Esophagus squamous epithelium (tissue), 5 donors: ENCODE results near the gene MDFI. TPM values are rescaled to one million over a fixed set of nuclear protein-coding genes. Genes with fewer than 3 reads are reported as not detected.

Experiments
- DNase-seq: peaks from one replicate; lab custom pipeline; 2025; lab: John Stamatoyannopoulos, UW
- H3K27ac ChIP-seq, 4 donors: fragments of 200-600 bp; sonication (generic); one replicate each; pipeline ENCODE4 v1.5.1; 2016 to 2019; ENCODE audit warnings: mild to moderate bottlenecking in 1 of 4
- H3K27me3 ChIP-seq, 4 donors: fragments of 200-600 bp; sonication (generic); 1 replicate in 3 of 4; 2 replicates in 1 of 4; pipeline versions ENCODE4 v1.5.1 to v1.6.0; 2017 to 2021; ENCODE audit warnings: antibody characterized with exemption in 1 of 4
- H3K36me3 ChIP-seq, 3 donors: fragments of 200-600 bp; sonication (generic); one replicate each; pipeline ENCODE4 v1.5.1; 2016 to 2019
- H3K4me1 ChIP-seq, 3 donors: fragments of 200-600 bp; sonication (generic); one replicate each; pipeline ENCODE4 v1.5.1; 2017 to 2019
- H3K4me3 ChIP-seq, 4 donors: fragments of 200-600 bp; sonication (generic); 1 replicate in 3 of 4; 2 replicates in 1 of 4; pipeline ENCODE4 v1.5.1; 2016 to 2019; ENCODE audit warnings: mild to moderate bottlenecking in 2 of 4, moderate library complexity in 1 of 4
- H3K9me3 ChIP-seq, 3 donors: fragments of 200-600 bp; sonication (generic); one replicate each; pipeline ENCODE4 v1.5.1; 2016 to 2019
- CTCF ChIP-seq, 6 experiments: fragments of 450-650 bp in 4 of 6; fragments of 200-600 bp in 2 of 6; sonication (generic) in 2 of 6; IDR thresholded peaks; one replicate each; pipeline ENCODE4 v1.5.1; 2016 to 2019; ENCODE audit warnings: antibody characterized with exemption in 6 of 6, mild to moderate bottlenecking in 4 of 6, moderate library complexity in 4 of 6
- POLR2A ChIP-seq, 4 donors: fragments of 450-650 bp; IDR thresholded peaks; one replicate each; pipeline ENCODE4 v1.6.1; 2017; ENCODE audit warnings: antibody characterized with exemption in 4 of 4, mild to moderate bottlenecking in 4 of 4, moderate library complexity in 3 of 4
- WGBS, 2 donors: methylation state at CpG; one replicate each; pipeline ENCODE4 v1.1.5; 2018; 5-methylcytosine and 5-hydroxymethylcytosine counted together
- intact Hi-C: fragments of 100-400 bp; cut with DNase I; formaldehyde crosslinking; loops from one replicate; pipeline ENCODE4 v1.15.0; 2022
- total RNA-seq, 4 donors: library from RNA; depleted of rRNA; stranded (reverse); fragments of >200 nt; gene quantifications; one replicate each; pipeline ENCODE4 v1.1.0, GENCODE V29; 2016
- donor health status: DM: yes; HTN: yes; CAD: no.

The MDFI gene
- total RNA-seq, 4 donors from 2014 or later: 50.5 to 105 (median 81.8) TPM

GRCh38 chr6:41668968-41669367 is 30.7 kb downstream of the MDFI start:
- TF ChIP-seq POLR2A (IDR thresholded peaks at IDR 0.05) (no peak), CTCF (IDR thresholded peaks at IDR 0.05) (no peak)
- H3K36me3 ChIP-seq: no peaks in the 10 kb centered on the region
- no peak overlapping the region for H3K4me3 ChIP-seq
- H3K27ac ChIP-seq: no peak overlapping the region
- H3K27me3 ChIP-seq: peaks cover 0 to 17% (median 0%) of the 10 kb centered on the region in 4 donors
- no peaks in the 10 kb centered on the region for H3K4me1 ChIP-seq
- intact Hi-C loops: no loop called here
- H3K9me3 ChIP-seq: no peaks in the 10 kb centered on the region
- DNase-seq: no peak
- WGBS, 2 donors: 83 to 95% methylated on average over 2 of the region's 2 CpGs

GRCh38 chr6:41670703-41671360 is 32.6 kb downstream of the MDFI start:
- intact Hi-C loops: no loop called here
- Histone ChIP-seq H3K4me1 (no peaks in the 10 kb centered on the region), H3K4me3 (no peak overlapping the region), H3K27ac (no peak overlapping the region), H3K27me3 (peaks cover 0 to 10% (median 0%) of the 10 kb centered on the region in 4 donors), H3K36me3 (no peaks in the 10 kb centered on the region), H3K9me3 (no peaks in the 10 kb centered on the region)
- WGBS, 2 donors: 73 to 76% methylated on average over 9 of the region's 9 CpGs
- TF ChIP-seq POLR2A (IDR thresholded peaks at IDR 0.05) (no peak), CTCF (IDR thresholded peaks at IDR 0.05) (no peak)
- DNase-seq: no peak

- H3K27me3 ChIP-seq: peaks cover 0 to 10% (median 0%) of the 10 kb centered on the region in 4 donors
- WGBS, 2 donors: 36 to 42% methylated on average over 5 of the region's 5 CpGs
- no peak for DNase-seq
- no peak overlapping the region for H3K4me3 ChIP-seq
- intact Hi-C loops: no loop called here
- no peak overlapping the region for H3K27ac ChIP-seq
- H3K4me1 ChIP-seq: no peaks in the 10 kb centered on the region
- TF ChIP-seq POLR2A (IDR thresholded peaks at IDR 0.05): no peak
- no peak for TF ChIP-seq CTCF (IDR thresholded peaks at IDR 0.05)
- no peaks in the 10 kb centered on the region for H3K9me3 ChIP-seq
- no peaks in the 10 kb centered on the region for H3K36me3 ChIP-seq
Observed at GRCh38 chr6:41671376-41671775, 33.1 kb downstream of the MDFI start.

- no peak overlapping the region for H3K27ac ChIP-seq
- H3K9me3 ChIP-seq: no peaks in the 10 kb centered on the region
- no peak for DNase-seq
- no peak overlapping the region for H3K4me3 ChIP-seq
- intact Hi-C loops: no loop called here
- TF ChIP-seq CTCF (IDR thresholded peaks at IDR 0.05): no peak
- peaks cover 0 to 10% (median 0%) of the 10 kb centered on the region in 4 donors for H3K27me3 ChIP-seq
- H3K36me3 ChIP-seq: no peaks in the 10 kb centered on the region
- no peaks in the 10 kb centered on the region for H3K4me1 ChIP-seq
- 78 to 89% methylated on average over 7 of the region's 7 CpGs for WGBS, 2 donors
Observed at GRCh38 chr6:41672016-41672415, 33.7 kb downstream of the MDFI start.

GRCh38 chr6:41672816-41673703 is 34.8 kb downstream of the MDFI start:
- DNase-seq: no peak
- H3K4me3 ChIP-seq: no peak overlapping the region
- no peak for TF ChIP-seq CTCF (IDR thresholded peaks at IDR 0.05)
- no peak for TF ChIP-seq POLR2A (IDR thresholded peaks at IDR 0.05)
- 69 to 89% methylated on average over 5 to 11 of the region's 17 CpGs for WGBS, 2 donors
- H3K27me3 ChIP-seq: peaks cover 0 to 10% (median 0%) of the 10 kb centered on the region in 4 donors
- no peaks in the 10 kb centered on the region for H3K36me3 ChIP-seq
- H3K9me3 ChIP-seq: no peaks in the 10 kb centered on the region
- no peak overlapping the region for H3K27ac ChIP-seq
- intact Hi-C loops: no loop called here
- no peaks in the 10 kb centered on the region for H3K4me1 ChIP-seq
